GM18511 (cell line): Measurements from ENCODE around the gene CDH11.

Experiments used
- ATAC-seq: cut with Tn5 transposase; IDR thresholded peaks from one replicate; pipeline ENCODE4 v1.9.1; 2021; ENCODE audit warnings: mild to moderate bottlenecking, moderate library complexity; ENCODE audit not compliant: unreplicated experiment

CDH11 gene

DNA sequence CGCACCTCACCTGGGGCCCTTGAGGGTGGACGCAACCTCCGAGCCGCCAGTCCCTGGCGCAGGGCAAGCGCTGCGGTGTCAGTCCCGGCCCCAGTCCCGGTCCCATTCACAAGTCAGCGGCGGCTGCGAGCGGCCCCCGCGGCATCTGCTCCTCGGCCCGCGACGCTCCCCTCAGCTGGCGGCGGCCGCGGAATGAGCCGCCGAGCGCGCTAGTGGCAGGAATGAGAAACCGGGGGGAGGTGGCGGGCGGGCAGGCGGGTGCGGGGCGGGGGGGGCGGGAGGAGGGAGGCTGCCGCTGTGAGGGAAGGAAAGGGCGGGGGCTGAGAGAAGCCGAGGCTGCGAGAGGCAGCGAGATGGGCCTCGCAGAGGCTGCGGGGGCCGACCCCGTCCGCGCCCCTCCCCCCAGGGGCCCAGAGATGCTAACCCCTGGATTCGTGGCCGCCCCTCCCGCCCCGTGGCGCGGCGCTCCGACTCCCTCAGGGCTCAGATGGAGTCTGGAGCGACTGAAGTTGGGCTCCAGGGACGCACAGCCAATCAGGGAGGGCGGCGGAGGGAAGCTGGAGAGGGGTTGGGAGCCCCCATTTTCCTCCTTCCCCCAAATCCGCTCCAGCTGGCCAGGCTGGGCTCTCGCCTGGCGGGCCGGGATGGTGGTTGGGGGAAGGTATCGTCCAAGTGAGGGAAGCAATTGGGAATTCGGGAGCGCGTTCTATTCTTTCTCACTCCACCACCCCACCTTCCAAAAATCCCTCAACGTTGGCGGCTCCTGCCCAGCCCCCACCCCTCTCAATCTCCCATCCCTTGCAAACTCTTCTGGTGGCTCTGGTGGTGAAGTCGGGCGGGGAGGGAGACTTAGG lies at the start of gene CDH11:
Gene CDH11 (minus strand): TSS at position 194 of the 854 bp plus-strand sequence. CDS start 117,194 bp downstream, outside the sequence.
- no peak for ATAC-seq

GRCh38 chr16:65154321-65154720 lies 32.5 kb upstream of the CDH11 start:
- ATAC-seq, result no peak

GRCh38 chr16:65153365-65154105 lies 31.7 kb upstream of the CDH11 start:
- ATAC-seq, result no peak

GRCh38 chr16:65148804-65149203 lies 26.9 kb upstream of the CDH11 start:
- ATAC-seq, result no peak

GRCh38 chr16:65142276-65142675 lies 20.4 kb upstream of the CDH11 start:
- no peak for ATAC-seq

GRCh38 chr16:65136681-65137080 lies 14.8 kb upstream of the CDH11 start:
- ATAC-seq, result no peak

DNA sequence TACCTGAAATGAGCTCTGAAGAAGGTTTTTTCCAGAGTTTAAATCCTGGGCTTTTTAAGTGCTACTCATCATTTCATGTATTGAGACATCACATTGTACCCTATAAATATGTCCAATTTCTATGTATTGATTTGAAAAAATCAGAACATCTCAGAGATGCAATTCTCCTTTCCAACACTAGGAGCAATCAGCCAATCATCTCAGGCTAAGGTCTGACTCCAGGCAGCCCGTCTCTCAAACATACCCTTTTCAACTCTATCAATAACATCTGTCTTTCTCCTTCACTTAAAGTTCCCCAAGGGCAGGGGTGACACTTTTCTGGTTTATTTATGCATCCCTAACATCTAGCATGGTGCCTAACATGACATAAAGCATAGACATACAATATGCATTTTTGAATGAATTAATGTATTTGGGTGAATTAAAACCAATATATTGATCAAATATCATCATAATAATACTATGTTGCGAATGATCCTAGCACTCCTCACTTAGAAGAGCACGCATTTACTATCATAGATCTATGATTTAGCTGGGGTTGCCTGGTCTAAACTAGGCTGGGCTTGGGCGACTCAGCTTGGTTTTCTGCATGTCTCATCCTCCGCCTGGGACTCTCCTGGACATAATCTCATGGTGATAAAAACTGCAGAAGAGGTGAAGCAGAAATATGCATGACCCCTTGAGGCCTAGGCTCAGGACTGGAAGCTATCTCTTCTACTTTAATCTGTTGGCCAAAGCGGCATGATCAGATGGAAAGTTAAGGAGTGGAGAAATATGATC lies 5.2 kb upstream of the CDH11 start:
- no peak for ATAC-seq

DNA sequence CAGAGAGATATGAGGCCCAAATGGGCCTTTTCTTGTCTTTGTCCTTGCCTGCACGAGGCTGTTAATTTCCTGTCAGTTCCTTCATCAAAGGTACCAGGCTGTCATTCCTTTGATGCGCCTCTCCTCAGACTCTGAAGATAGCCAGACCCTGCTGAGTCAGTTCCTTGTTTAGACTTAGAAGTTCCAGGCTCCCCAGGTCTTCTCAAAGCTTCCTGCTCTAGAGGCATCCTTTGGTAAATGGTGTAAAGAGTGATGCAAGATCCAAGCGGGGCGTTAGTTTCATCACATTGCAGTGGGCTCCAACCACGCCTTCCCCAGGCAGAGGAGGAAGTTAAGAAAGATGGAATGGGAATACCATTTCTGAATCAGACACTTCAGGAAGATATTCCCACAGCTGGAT lies 4.0 kb upstream of the CDH11 start:
- ATAC-seq, result no peak

- ATAC-seq, result no peak
These were observed 3.5 kb upstream of the CDH11 start for GRCh38 chr16:65125322-65125721.

- ATAC-seq, result no peak
These were observed 2.7 kb upstream of the CDH11 start for GRCh38 chr16:65124596-65124995.

DNA sequence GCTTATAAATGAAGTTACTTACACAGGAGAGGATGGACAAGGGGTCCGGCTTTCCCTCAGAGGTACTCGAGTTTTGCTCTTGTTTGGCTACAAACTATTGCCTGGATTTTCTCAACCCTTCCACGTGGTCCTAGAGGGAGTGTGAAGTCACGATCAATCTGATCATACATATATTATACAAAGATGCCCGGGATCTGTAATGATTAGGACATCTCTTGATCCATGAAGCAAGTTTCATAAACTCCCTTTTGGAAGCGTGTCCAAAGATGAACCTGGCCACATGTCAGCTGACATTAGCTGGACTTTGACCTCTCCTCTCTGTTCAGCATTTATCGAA lies 2.3 kb upstream of the CDH11 start:
- ATAC-seq, result no peak

DNA sequence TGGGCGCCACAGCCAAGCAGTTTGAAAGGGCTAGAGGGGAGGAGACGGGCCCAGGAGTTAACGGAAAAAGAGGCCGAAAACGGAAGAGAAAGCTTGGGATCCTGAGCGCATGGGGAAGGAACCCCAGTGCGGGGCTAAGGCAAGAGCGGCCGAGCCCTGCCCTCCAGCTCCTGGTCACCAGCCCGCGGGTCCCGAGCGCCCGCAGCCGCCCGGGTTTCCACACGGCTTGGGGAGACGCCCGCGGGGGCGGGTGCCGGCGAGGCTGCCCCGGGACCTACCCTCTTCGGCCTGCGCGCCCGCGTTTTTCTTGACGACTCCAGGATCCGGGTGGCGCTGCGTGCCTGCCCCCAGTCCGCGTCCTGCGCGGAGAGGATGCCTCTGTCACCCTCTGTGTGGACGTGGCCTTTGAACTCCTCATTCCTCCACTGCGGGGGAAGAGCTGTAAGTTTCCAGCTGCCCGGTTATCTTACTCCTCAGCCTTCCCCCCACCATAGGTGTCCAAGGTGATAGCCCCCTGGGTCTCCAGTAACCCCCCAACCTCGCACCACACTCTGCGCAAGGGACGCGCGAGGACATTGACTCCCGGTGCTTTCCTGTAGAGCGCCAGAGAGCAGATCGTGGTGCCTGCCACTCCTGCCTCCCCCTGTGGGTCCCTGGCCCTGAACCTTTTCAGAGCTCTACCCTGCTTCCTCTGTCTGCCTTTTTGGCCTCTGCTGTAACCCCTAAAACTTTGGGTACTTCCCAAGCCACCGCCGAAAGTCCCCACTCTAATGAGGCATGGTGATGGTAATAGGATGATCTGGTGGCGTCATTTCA lies 1.7 kb upstream of the CDH11 start:
- no peak for ATAC-seq

DNA sequence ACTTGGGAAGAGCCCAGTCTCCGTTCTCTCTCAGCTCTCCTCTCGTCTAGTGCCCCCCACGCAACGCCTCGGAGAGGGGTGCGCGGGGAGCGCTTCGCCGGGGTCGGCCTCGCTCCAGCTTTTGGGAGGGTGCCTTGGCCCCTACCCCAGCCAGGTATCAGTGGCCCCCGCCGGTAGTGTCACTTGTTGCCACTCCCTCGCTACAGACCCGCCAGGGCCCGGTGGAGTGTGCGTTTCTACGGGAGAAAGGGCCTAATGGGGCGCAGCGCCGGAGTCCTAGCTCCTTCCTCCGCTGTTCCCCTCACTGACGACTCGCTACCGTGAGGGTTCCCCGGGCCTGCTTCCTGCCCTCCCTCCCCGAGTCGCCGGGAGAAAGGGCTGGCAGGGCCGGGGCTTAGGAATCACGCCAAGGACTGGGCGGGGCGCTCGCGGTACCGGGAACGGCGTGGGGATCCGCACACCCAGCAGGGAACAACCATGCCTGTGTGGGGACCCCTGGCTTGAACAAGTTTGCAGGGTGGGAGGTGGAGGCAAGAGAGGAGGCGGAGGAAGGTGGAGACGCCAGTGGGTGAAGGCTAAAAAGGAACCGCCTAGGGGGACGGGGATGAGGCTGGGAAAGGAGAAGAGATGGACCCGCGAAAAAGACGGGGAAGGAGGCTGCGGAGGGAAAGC lies 997 bp upstream of the CDH11 start:
- no peak for ATAC-seq

DNA sequence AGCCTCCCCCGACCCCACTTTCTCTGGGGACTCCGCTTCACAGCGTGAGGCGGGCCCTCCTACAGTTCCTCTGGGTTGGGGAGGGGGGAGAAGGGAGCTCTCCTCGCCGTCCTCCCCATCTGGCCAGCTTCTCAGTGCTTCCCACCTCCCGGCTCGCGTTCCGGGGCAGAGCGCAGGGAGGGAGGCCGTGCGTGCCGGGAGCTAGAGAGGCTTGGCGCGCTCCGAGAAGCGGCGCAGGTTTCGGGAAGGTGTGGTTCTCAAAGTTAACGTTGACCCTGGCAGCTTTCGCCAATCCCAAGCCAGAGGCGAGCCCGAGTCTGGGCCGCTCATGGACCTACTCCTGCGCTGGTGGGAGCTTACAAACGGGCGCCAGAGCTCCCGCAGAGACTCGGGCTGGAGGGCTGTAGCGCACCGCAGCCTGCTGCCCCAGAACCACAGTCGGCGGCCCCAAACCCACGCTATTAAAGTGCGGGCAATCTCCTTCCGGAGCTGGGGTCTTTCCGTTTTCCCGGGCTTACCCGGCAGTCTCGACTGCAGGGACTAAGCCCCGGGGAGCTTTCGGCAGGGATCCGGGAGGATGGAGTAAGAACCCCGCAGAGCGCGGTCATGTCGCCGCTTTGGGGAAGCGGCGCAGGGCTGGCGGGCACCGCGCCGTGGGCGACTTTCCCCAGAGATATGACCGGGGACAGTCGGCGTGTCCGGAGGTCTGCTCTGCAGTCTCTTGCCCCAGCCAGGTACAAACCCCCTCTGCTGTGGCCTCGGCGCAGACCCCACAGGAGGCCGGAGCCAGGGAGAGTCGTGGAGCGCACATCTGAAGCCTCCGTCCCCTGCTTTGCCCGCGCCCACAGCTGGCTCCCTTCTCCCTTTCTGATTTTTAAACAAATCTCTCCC lies 787 bp downstream of the CDH11 start:
- ATAC-seq, result no peak

- no peak for ATAC-seq
These were observed 1.4 kb downstream of the CDH11 start for GRCh38 chr16:65120461-65120830.

DNA sequence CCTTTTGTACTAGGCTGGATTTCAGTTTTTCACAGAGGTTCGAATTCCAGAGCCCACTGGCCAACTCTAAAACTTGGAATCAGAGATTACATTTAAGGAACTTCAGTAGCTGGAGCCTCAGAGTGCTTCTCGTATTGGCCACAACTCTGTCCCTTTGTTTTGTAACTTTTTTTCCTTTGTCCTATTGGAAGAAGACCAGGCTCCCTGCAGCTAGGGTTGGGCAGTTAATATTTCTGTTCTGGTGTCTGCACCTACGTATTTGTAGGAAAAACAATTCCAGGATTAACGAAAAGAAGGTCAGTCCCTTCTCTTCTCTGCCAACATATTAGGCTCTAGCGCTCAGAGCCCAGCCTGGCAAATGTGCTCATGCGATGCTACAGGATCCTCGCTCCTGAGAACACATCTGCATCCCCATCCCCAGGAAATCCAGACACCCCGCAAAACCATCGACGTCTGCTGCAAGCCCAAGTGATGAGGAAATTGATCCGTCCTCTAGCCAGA lies 1.9 kb downstream of the CDH11 start:
- no peak for ATAC-seq

- ATAC-seq, result no peak
These were observed 2.4 kb downstream of the CDH11 start for GRCh38 chr16:65119435-65119834.

- ATAC-seq, result no peak
These were observed 3.0 kb downstream of the CDH11 start for GRCh38 chr16:65118871-65119270.
